Measurements from ENCODE around the gene ARFIP2.
"Not testable (repeated sequence)": the region's sequence is repeated elsewhere in the genome, so short reads cannot be mapped to it uniquely, and the experiment has no call there.

Gene ARFIP2, protein sequence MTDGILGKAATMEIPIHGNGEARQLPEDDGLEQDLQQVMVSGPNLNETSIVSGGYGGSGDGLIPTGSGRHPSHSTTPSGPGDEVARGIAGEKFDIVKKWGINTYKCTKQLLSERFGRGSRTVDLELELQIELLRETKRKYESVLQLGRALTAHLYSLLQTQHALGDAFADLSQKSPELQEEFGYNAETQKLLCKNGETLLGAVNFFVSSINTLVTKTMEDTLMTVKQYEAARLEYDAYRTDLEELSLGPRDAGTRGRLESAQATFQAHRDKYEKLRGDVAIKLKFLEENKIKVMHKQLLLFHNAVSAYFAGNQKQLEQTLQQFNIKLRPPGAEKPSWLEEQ

GRCh38 chr11:6481012-6481923 is at the start of gene ARFIP2, which contains the start of gene TIMM10B:
Gene ARFIP2 (minus strand): TSS chr11:6481331. CDS start chr11:6480421, 910 bp downstream.
Gene TIMM10B (plus strand): TSS chr11:6481501. CDS start chr11:6481517, 16 bp downstream.
- DNase-seq (ENCODE audit: low read depth), result peak; percentile 95

- no peak for DNase-seq (ENCODE audit: low read depth)
Observed at GRCh38 chr11:6530848-6531247, 49.7 kb upstream of the ARFIP2 start.

GRCh38 chr11:6529266-6529665 is 48.1 kb upstream of the ARFIP2 start:
- DNase-seq (ENCODE audit: low read depth), result no peak

- DNase-seq (ENCODE audit: low read depth), result no peak
Observed at GRCh38 chr11:6526411-6527135, 45.4 kb upstream of the ARFIP2 start.

DNA sequence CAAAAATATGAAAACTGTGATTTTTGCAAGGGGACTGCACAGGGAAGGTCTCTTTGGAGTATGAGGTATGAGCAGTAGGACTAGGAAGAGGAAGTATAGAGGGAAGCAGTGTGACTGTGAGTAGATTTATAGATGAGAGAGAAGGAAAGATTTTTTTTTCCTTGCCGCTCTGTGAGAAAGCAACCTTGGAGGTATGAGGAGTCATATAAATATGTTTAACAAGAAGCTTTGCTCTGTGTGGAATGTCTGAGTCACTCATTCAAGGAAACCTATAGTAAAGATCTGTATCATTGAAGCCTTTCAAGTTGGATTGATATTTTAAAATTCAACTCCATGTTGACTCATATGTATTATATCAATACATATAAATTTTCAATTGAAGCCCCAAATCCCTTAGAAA is 42.1 kb upstream of the ARFIP2 start:
- no peak for DNase-seq (ENCODE audit: low read depth)

- DNase-seq (ENCODE audit: low read depth), result not testable (repeated sequence)
Observed at GRCh38 chr11:6521946-6522345, 40.8 kb upstream of the ARFIP2 start.

DNA sequence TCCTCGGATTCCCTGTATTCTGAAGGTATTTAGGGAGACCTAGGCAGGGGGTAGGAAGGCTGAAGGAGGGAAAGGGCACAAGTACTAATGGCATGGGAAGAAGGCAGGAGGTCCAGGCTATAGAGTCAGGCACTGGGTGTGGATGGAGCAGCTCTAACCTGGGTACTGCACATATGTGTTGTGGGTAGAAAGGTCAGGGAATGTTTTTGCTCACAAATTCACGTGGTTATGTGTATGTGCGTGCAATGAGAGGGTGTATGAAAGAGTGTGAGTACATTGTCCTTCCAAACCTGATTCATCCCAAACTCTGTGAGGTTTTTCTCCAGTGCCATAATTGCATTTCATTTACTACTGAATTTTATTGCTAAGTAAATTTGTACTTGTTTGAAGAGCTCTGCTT is 39.1 kb upstream of the ARFIP2 start:
- DNase-seq (ENCODE audit: low read depth), result no peak

GRCh38 chr11:6516865-6517264 is 35.7 kb upstream of the ARFIP2 start:
- no peak for DNase-seq (ENCODE audit: low read depth)

DNA sequence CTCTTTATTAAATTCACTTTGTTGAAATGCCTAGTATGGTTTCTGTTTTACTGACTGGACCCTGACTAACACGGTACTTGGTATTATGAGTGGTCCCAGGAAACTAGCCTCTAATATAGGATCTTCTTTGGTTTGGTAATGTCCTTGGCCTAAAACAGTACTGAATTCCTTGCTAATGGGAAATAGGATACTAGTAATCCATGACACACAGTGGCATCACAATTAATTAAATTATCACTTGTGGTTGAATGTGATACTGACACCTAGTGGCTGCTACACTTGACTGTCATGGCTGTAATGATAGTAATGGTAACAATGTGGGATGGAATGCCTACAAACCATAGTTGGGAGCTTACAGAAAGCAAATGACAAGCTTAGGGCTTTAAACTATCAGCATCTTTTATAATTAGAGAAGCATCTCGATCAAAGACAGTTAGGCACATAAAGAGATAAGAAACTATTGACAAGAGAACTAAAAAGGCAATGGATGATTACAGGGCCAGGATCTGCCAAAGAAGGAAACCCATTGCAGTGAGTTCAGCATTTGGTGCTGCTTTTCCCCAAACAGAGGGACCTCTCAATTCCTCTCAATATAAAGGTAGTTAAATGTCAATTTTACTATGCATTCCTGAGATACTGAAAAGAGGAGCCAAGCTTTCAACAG is 24.6 kb upstream of the ARFIP2 start:
- DNase-seq (ENCODE audit: low read depth), result no peak

DNA sequence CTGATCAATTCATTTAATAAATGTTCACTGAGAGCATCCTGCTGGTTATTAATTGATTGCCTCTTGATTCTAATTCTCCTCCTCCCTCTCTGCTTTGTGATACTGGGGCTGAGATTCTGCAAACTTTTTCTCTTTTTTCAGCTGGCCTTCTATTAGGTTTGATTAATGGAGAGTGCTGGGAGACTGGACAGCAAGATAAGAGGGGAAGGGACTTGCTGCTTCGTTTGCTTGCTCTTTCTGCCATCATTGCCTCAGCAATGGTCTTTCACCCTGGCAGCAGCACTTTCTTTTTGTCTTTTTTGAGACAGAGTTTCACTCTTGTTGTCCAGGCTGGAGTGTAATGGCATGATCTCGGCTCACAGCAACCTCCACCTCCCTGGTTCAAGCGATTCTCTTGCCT is 23.0 kb upstream of the ARFIP2 start:
- no peak for DNase-seq (ENCODE audit: low read depth)

DNA sequence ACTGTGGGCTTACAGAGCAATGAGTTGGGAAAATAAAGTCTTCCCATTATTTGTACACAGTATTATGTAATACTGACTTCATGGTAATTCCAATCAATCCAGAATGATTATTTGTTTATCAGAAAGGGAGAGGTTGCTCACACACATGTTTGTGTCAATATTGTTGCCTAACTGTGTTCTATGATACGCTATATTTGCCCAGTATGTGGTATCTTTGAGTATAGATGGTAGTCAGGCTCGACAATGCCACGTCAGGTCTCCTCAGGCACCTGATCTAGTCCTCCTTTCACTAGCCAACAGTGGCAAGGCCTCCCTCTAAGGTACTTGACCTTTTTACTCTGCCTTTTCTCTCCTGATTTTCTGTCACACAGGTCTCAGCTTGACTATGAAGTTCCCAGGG is 21.3 kb upstream of the ARFIP2 start:
- DNase-seq (ENCODE audit: low read depth), result no peak

DNA sequence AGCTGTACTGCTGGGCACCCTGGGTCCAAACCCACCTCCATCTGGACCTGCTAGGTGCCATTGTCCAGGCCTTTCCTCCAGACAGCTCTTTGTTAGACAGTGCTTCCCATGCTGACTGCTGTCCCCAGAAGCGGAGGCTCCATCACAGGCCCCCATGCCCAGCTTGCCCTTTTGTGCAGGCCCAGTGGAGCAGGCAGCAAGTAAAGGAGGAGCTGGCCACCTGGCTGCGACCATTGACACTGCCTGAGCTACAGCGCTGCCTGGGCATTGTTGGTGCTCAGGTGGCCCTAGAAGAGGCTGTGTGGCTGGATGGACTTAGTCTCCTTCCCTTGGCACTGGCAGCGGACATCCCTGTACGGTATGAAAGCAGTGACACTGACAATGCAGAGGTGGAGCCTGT is 17.4 kb upstream of the ARFIP2 start:
- no peak for DNase-seq (ENCODE audit: low read depth)

GRCh38 chr11:6498121-6498520 is 17.0 kb upstream of the ARFIP2 start:
- no peak for DNase-seq (ENCODE audit: low read depth)

DNA sequence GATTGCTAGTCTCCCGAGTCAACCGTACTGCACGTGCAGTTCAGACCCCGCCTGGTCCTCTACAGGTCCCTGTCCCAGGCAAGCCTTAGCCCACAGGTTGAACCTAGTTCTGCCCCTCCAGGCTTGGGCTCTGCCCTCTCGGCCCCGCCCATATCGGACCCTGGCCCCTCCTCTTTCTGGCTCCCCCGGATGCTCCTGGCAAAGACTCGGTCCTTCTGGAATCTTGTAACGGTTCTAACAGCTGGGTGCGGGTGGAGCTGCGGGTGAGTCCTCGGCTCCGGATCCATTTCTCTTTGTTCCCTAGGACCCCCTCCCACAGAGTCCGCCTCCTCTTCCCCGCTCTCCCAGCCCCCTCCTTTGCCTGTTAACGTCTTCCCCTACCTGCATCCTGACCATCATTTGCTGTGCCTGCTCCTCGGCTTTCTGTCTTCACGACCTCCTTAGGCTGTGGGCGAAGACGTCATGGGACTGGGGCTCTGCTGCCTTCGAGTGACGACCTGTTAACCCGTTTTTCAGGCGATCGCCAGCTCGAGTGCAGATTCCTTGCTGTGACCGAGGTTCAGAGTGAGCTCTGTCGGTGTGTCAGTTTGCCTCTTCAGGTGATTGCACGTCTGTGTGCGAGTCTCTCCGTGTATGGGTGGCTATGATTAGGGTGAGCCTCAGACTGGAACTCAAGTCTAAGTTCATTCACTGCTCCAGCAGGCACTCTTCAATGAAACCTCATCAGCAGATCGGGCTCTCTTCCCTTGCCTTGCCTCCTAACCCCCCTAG is 16.1 kb upstream of the ARFIP2 start, which contains the start of gene DNHD1:
Gene DNHD1 (plus strand): TSS at position 212 of the 771 bp plus-strand sequence. CDS start 936 bp downstream, outside the sequence.
- DNase-seq (ENCODE audit: low read depth), result no peak

DNA sequence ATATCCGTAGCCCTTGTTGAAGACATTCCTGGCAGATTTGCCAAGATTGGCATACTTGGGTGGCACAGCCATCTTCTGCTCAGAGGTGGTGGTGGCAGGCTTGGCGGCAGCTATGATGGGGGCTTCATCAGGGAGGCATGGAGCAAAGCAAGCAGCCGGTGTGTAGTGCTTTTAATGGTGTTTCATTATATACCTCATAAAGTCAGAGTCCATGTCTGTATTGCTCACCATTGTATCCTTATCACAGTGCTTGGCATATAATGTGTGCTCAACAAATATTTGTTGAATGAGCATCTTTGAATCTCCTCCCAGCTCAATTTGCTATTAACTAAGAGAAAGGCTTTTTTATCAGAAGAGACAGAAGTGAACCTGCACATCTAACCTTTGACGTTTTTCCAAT is 8.2 kb upstream of the ARFIP2 start:
- DNase-seq (ENCODE audit: low read depth), result no peak

DNA sequence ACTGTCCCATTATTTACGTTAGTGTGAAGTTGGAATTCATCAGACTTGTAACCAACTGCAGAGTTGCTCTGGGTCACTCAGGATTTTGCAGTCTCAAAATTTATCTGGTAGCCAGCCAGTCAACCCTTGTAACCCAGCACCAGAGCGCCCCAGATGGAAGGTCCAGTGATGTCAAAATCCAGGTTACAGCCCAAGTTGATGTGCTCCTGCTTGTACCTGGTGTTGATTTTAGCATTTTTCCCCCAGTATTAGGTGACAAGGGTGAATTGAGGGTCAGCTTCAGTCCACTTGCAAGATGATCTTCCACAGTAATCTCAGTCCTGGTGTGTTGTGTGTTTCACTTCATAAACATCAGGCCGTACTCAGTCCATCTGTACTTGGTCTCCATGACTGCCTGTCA is 7.7 kb upstream of the ARFIP2 start:
- DNase-seq (ENCODE audit: low read depth), result no peak

DNA sequence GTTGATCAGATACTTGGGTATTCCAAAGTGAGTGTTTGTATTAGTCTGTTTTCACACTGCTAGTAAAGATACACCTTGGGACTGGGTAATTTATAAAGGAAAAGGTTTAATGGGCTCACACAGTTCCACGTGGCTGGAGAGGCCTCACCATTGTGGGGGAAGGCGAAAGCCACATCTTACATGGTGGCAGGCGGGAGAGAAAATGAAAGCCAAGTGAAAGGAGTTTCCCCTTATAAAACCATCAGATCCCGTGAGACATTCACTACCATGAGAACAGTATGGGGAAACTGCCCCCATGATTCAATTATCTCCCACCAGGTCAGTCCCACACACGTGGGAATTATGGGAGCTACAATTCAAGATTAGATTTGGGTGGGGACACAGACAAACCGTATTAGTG is 7.2 kb upstream of the ARFIP2 start:
- DNase-seq (ENCODE audit: low read depth), result no peak

DNA sequence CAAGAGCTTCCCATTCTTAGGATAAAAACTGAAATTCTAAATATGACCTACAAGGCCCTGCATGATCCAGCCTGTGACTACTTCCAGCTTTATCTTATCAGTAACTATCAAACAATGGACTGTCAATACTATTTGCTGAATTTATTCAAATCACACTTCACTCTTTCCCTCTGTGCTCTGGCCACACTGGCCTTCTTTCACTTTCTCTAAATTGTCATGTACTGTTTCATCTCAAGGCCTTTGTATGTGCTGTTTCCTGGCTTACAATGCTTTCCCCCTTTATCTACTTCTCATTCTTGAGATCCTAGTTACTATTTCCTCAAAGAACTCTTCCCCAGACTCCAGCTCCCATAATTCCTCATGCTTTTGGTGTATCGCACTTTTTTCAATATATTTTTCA is 5.8 kb upstream of the ARFIP2 start:
- no peak for DNase-seq (ENCODE audit: low read depth)

GRCh38 chr11:6486256-6486655 is 5.1 kb upstream of the ARFIP2 start:
- no peak for DNase-seq (ENCODE audit: low read depth)

DNA sequence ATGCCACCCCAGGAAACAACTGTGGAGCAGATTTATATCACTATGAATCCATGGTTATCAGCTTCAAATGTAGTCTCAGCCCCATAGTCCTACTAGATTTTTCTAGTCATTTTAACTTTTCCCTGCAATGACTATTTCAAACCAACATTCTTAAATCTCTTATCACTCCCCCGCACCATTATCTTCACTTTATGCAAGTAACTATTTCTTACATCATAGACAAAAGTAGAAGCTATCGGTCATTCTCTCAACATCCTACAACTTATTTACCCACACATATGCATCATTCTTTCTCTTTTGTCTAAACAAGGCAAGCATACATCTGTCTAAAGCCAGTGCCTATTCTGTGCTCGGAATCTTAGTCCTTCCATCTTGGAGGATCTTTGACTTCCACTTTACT is 4.5 kb upstream of the ARFIP2 start:
- DNase-seq (ENCODE audit: low read depth), result no peak

GRCh38 chr11:6483015-6483414 is 1.9 kb upstream of the ARFIP2 start:
- DNase-seq (ENCODE audit: low read depth), result no peak

All from stimulated activated CD4-positive, alpha-beta T cell treated with anti-CD3 and anti-CD28 coated beads, Interleukin-2, amount 100 ng/mL, for 4 hours (primary cell).